Measurements from ENCODE around the gene LCN2.

LCN2 gene

GRCh38 chr9:128151309-128152132 lies 2.3 kb downstream of the LCN2 start:
- DNase-seq, result no peak

GRCh38 chr9:128152133-128153059 lies 3.1 kb downstream of the LCN2 start:
- DNase-seq, result no peak

GRCh38 chr9:128153060-128153946 lies 4.0 kb downstream of the LCN2 start:
- DNase-seq, result no peak

GRCh38 chr9:128153947-128154695 lies 4.9 kb downstream of the LCN2 start:
- no peak for DNase-seq

GRCh38 chr9:128155736-128156500 lies 6.7 kb downstream of the LCN2 start:
- DNase-seq, result no peak

GRCh38 chr9:128159522-128159783 lies 10.2 kb downstream of the LCN2 start:
- DNase-seq, result peak; percentile 59

GRCh38 chr9:128159784-128160602 lies 10.7 kb downstream of the LCN2 start, which contains the start of gene BBLN:
BBLN (plus strand) TSS chr9:128160265; CDS start chr9:128160408, 143 bp downstream.
- peak; percentile 94 for DNase-seq

GRCh38 chr9:128160603-128160987 lies 11.3 kb downstream of the LCN2 start:
- DNase-seq, result peak; percentile 49

- no peak for DNase-seq
Observed at GRCh38 chr9:128161215-128161902, 12.1 kb downstream of the LCN2 start.

- no peak for DNase-seq
Observed at GRCh38 chr9:128162215-128163026, 13.2 kb downstream of the LCN2 start.

- DNase-seq, result no peak
Observed at GRCh38 chr9:128163027-128163515, 13.8 kb downstream of the LCN2 start.

- no peak for DNase-seq
Observed at GRCh38 chr9:128163523-128164306, 14.5 kb downstream of the LCN2 start.

GRCh38 chr9:128164307-128164885 lies 15.1 kb downstream of the LCN2 start:
- DNase-seq, result no peak

GRCh38 chr9:128166169-128166568 lies 16.9 kb downstream of the LCN2 start:
- DNase-seq, result no peak

- DNase-seq, result no peak
Observed at GRCh38 chr9:128167209-128167608, 18.0 kb downstream of the LCN2 start.

GRCh38 chr9:128168731-128169308 lies 19.6 kb downstream of the LCN2 start:
- DNase-seq, result no peak

GRCh38 chr9:128169492-128169891 lies 20.2 kb downstream of the LCN2 start:
- DNase-seq, result no peak
